ENCODE measurements around the gene RAB40B.
A peak's percentile ranks its signal among the peaks of the same experiment; 100 is the strongest.

Gene RAB40B

DNA sequence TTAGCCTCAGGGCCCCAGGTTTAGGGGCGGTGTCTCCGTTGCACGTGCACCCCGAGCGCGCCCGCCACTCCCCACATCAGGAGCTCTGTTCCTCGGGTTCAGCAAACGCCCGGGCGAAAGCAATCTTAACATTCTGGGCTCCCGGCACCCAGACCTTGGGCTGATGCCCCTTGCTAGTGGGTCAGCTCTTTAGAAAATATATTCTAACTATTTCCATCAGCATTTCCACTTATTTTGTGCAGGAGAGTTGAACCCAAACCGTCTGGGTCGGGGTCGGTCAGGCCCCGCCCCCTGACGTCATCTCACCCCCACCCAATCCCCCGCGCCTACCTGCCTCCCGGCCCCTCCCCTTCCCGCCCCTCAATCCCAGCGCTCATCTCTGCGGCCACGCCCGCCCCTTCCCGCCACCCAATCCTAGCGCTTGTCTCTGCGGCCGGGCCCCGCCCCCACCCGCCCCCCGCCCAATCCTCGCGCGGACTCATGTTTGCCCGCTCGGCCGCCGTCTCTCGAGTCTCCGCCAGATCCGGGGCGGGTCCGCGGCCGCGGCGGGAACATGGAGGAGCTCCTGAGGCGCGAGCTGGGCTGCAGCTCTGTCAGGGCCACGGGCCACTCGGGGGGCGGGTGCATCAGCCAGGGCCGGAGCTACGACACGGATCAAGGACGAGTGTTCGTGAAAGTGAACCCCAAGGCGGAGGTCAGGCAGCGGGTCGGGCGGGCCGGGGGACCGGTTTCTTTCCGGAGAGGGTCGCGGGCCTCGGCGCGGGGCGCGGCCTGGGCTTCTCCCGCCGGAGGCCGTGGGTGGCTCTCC is 17.9 kb upstream of the RAB40B start, which contains the start of gene FN3KRP:
Gene FN3KRP, plus strand, starts transcription at position 504 of the 808 bp plus-strand sequence. Its CDS starts 50 bp downstream, at position 554.
- peak; percentile 94 for DNase-seq

DNA sequence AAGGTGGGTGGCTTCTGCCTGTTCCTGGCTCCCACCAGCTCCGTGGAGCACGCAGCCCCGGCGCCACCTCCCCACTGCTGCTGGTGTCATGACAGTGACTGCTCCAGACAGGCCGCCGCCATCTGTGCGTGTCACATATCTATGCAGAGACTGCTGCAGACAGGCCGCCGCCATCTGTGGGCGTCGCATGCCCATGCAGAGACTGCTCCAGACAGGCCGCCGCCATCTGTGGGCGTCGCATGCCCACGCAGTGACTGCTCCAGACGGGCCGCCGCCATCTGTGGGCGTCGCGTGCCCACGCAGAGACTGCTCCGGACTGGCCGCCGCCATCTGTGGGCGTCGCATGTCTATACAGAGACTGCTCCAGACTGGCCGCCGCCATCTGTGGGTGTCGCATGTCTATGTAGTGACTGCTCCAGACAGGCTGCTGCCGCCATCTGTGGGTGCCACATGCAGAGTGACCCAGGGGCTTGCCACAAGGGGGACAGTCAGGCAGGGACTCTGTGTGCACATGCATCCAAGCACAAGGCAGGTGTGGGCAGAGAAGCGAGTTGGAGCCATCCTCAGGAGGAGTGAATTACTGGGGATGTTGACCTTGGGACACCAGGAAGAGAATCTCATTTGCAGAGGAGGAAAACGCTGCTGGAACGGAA is 14.7 kb upstream of the RAB40B start:
- no peak for DNase-seq

GRCh38 chr17:82710499-82711232 is 12.2 kb upstream of the RAB40B start:
- peak; percentile 43 for DNase-seq

- DNase-seq = no peak
These were observed 11.4 kb upstream of the RAB40B start for GRCh38 chr17:82709676-82710498.

DNA sequence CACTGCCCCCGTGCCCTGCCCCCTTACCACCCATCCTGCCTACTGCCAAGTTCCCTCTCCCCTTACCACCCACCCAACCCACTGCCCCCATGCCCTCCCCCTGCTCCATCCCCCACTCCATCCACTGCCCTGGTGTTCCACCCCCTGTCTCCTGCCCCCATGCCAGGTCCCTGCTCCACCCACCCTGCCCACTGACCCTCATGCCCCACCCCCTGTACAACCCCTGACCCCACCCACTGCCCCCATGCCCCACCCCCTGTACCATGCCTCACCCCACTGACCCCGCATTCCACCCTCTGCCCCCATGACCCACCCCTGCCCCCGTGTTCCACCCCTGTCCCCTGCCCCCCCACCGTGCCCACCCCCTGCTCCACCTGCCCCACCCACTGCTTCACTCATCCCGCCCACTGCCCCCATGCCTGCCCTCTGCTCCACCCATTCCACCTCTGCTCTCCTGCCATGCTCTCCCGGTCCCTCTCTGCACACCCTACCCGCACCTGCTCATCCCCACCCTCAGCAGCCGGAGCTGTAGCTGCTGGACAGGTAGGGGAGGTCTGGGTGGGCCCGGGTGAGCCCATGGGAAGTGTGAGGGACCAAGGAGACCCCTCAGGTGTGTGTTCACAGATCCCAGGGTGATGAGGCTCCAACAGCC is 10.7 kb upstream of the RAB40B start:
- DNase-seq = no peak

GRCh38 chr17:82705756-82706155 is 7.3 kb upstream of the RAB40B start:
- no peak for DNase-seq

DNA sequence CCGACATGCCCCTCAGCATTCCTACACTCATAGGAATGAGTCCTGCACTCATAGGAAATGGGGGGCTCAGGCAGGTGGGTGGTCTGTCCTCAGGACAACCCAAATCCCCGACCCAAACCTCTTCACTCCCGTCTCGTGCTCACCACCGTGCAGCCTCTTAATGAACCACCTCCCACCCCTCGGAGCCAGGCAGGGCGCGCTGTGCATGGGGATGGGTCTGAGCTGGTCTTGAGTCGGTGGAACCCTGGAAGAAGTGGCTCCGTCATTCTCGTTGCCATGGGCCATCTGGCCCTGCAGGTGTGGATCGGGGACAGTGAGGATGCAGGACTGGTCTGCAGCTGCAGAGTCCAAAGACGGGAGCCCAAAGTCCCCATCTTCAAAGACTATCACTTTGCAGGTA is 6.4 kb upstream of the RAB40B start:
- no peak for DNase-seq

DNA sequence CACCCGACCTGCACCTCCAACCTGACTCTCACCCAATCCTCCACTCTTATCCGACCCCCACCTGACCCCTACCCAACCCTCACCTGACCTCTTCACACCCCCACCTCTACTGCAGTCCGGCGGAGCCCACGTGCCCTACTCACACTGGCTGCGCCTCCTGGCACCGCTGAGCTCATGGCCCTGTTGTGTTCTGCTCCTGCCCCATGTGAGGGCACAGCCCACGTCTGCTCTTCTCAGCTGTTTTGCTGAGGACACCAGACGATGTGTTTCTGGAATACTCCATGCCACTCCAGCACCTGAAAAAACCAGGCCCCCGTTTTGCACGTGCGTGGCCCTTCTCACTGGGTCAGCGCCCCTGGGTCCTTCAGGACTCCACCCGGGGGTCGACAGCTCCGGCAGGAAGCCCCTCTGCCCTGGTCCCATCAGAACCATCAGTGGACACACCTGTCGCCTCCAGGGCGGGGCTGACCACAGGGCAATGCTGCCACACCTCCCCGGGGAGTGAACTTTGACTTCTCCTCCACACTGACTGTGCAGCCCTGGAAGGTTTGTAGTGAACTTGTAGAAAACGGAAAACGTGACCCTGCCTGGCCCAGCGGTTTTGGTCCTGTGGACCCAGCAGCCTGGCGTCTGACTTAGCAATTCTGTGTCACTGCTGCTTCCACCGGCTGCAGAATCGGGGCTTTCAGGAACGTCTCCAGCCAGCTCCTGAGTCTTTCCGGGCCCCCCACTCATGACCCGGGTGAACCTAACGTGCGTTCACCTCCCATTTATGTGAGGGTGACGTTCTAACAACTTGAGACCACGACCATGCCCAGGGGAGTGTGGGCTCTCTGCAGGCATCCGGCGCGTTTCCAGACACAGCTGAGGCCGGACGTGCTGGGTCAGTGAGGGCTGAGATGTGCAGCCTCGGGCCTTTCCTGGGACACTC is 5.7 kb upstream of the RAB40B start:
- DNase-seq = no peak

DNA sequence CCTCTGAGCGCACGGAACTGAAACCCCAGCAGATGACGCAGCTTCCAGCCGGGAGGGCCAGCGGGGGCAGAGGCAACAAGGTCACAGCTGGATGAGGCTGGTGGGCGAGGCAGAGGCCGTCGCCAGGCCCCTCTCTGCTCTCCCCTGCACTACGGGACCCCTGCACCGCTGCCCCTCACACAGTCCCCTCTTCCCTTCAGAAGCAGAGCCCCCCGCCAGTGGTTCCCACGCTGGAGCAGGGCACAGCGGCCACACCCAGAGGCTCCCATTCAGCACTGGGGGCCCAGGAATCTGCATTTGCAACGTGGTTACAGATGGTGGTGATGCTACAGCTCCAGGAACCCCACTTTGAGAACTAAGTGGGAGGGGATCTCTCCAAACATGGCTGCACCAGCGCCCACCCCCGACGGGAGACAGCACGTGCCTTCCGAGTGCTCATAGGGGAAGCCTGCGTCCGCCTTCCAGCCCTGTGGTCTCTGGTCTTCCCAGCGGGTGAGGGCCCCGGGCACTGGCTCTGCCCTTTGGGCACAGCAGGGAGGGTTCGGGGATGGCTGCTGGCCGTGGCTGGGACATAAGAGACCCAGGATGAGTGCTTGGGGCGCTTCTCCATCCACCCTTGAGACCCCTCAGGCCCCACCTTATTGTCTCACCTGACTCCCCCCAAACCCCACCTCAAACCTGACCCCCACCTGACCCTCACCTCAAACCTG is 4.7 kb upstream of the RAB40B start:
- DNase-seq = no peak

GRCh38 chr17:82702231-82702927 is 3.9 kb upstream of the RAB40B start:
- no peak for DNase-seq

GRCh38 chr17:82699551-82699950 is 1.1 kb upstream of the RAB40B start:
- DNase-seq = no peak

GRCh38 chr17:82698974-82699442 is 510 bp upstream of the RAB40B start:
- peak; percentile 67 for DNase-seq

GRCh38 chr17:82697808-82698064 is 762 bp downstream of the RAB40B start:
- DNase-seq = no peak

DNA sequence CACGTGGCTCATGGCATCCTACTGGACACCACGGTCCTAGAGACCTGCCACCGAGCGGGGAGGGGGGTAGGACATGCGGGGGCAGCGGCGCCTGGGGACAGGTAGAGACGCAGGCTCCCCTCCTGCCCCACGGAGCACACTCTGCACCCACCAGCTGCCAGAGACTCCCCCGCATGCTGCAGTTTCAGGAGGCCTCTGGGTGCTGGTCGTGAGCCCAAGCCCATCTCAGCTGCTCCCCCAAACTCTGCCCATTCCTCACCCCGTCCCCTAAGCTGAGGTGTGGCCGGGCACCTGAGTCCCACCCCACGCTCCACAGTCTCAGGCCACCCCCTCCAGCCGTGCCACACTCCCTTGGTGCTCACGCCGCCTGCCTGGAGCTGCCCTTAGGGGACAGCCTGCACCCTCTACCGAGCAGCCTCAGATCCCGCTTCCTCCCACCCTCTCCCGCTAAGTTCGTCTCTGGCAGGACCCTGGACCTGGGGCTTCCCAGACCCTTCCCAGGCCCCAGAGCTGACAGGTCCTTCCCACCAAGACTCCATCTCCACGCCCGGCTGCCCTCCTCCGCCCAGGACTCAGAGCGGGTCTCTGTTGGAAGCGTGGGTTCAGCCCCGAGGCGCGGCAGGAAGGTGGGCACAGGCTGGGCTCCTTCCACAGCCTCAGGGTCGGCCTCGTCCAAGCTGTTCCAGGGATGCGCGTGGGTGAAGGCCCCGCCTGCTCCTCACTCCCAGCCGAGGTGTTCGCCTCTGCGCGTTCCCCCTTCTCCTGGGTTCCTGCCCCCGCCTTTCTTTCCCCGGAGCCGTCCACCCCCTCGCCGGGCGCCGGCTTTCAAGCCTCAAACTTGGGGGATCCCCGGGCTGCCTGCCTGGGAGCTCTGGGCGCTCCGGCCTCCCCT is 1.3 kb downstream of the RAB40B start:
- DNase-seq = no peak

GRCh38 chr17:82696259-82696658 is 2.2 kb downstream of the RAB40B start:
- no peak for DNase-seq

DNA sequence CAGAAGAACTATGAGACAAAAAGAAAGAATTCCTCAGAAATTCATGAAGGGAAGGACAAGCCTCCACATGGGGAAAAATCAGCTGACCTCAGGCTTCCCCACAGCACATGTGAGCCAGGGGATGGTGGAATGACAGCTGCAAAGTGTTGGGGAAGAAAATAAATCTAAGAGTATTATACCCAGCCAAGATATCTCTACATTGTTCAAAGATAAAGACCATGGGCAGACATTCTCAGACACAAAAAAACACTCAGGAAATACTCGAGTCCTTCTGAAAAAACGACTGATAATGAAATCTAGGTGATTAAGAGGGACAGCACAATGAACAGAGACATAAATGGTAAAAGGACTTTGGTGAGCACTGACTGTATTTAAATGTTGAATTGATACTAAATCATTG is 3.9 kb downstream of the RAB40B start:
- DNase-seq = no peak

DNA sequence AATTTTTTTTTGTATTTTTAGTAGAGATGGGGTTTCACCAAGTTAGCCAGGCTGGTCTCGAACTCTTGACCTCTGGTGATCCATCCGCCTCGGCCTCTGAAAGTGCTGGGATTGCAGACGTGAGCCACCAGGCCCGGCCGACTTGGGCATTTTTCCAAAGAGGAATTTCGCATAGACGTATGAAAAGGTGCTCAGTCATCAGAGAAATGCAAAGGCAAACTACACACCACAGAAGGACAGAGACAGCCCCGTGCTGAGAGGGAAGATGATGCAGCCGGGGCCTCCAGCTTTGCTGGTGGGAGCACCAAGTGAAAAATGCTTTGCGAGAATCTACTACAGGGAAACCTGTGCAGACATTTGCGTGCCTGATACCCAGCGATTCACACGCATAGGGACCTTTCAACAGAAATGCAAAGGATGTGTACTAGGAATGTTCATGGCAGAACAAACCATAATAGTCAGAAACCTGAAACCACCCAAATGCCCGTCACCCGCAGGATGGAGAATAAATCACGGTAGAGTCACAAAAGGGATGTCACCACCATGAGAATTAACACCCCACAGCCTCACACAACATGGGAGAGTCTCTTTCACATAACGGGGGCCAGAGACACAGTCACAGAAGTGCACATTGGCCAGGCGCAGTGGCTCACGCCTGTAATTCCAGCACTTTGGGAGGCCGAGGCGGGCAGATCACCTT is 5.2 kb downstream of the RAB40B start:
- DNase-seq = no peak

GRCh38 chr17:82692268-82692667 is 6.2 kb downstream of the RAB40B start:
- no peak for DNase-seq

All from NCI-H82 (cell line).